PFSK-1 (cell line): Measurements from ENCODE around the gene DNAH11.

Experiments
- POLR2AphosphoS5 ChIP-seq: IDR thresholded peaks from 2 replicates; pipeline ENCODE4 v1.6.1; 2012; ENCODE audit warnings: low read depth, mild to moderate bottlenecking, control low read depth, low read length, moderate library complexity
- SIN3A ChIP-seq: IDR thresholded peaks from 2 replicates; pipeline ENCODE4 v1.6.1; 2012; ENCODE audit warnings: mild to moderate bottlenecking, low read length, moderate library complexity, borderline replicate concordance; ENCODE audit not compliant: insufficient read depth

DNA sequence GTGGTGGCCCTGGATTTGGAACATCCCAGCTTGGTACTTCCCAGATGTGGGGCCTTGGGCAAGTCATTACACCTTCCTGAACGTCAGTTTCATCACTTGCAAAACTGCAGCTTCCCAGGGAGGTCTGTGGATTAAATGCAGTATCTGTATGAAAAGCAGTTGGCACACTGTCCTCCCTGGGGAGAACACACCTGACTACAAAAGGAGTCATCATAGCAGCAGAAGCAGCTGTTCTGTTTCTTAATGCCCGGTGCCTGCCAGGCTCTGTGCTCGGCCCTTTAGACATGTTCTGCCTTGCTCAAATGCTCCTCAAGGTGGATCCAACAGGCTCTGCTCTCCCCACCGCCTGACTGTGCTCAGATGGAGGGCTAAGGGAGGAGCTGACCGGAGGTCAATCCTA is 371.8 kb downstream of the DNAH11 start:
- TF ChIP-seq SIN3A (no peak), POLR2AphosphoS5 (no peak)
